Measurements from ENCODE around the gene SAP25.

Gene SAP25

GRCh38 chr7:100573691-100574361 lies at the start of gene SAP25:
Gene SAP25, minus strand, starts transcription at chr7:100573900. Its CDS starts 158 bp downstream, at chr7:100573742.
- no peak for DNase-seq

DNA sequence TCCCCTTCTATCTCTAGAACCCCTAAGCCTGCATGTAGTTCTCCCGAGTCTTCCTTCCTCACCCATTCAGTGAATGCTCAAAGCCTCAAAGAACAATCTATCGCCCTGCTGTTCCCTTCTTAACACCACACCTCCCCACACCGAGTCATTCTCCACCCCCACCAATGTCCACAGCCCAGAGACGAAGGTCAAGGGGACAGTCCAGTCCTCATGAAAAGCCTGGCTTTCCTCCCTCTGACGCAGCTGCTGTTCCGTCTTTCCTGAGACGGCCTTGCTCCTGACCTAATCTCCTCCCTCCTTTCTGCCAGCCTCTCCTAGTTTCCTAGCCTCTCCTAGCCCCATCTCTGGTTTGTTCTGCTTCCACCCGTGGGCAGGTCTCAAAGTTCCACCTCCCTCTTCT lies 47.9 kb upstream of the SAP25 start:
- DNase-seq, result no peak

DNA sequence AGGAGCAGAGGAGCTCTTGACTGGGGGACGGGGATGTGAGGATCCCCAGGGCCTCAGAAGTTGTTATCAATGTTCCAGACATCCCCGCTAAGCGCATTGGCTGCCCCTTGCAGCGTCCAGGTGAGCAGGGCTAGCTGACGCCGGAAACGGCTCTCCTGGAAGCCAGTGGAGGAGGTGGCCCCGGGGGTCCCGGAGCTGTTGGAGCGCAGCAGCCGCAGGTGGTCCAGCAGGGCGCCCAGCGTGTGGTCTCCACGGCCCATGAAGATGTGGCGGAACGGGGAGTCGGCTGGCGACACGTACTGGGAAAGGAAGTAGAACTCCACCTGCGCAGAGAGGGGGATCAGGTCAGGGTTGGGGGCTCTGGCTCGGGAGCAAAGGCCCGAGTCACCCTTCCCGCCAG lies 47.1 kb upstream of the SAP25 start:
- DNase-seq, result no peak

- DNase-seq, result no peak
These were observed 46.5 kb upstream of the SAP25 start for GRCh38 chr7:100620239-100620638.

DNA sequence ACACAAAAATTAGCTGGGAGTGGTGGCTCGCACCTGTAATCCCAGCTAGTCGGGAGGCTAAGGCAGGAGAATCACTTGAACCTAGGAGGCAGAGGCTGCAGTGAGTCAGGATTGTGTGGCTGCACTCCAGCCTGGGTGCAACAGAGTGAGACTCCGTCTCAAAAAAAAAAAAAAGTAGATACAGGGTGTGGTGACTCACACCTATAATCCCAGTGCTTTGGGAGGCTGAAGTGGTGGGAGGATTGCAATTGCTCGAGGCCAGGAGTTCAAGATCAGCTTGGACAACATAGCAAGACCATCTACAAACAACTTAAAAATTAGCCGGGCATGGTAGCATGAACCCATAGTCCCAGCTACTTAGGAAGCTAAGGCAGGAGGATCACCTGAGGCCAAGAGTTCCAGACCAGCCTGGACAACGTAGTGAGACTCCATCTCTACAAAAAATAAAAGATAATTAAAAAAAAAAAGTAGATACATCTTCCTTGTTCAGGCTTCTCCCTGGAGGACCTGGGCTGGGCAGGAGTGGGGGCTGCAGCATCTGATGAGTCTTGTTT lies 40.7 kb upstream of the SAP25 start:
- no peak for DNase-seq

- DNase-seq, result no peak
These were observed 39.9 kb upstream of the SAP25 start for GRCh38 chr7:100613412-100614175.

DNA sequence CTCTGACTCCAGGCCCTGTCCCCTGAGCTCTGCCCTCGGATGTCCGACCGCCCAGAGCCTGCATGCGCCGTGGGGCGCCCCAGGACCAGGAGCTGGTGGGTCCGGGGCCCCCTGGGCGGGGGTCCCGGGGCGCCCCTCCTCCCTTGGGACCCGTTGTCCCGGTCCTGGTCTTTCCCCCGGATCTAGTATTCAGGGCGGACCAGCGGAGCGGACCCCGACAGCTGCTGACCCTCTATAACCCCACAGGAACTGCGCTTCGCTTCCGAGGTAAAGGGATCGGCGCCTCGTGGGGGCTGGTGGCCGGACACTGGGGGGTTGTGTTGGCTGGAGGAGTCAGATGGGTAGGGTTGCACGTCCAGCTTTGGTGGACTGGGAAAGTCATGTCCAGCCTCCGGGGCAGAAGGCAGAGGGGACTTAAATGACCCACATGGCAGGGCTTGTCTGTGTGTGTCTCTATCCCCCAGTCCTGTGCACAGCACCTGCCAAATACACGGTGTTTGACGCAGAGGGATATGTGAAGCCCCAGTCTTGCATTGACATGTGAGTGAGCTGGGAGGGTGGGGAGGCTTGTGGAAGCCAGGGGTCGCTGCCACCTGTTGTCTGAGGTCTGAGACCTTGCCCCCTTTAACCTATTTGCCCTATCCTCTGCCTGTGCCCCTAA lies 39.2 kb upstream of the SAP25 start:
- DNase-seq, result no peak

DNA sequence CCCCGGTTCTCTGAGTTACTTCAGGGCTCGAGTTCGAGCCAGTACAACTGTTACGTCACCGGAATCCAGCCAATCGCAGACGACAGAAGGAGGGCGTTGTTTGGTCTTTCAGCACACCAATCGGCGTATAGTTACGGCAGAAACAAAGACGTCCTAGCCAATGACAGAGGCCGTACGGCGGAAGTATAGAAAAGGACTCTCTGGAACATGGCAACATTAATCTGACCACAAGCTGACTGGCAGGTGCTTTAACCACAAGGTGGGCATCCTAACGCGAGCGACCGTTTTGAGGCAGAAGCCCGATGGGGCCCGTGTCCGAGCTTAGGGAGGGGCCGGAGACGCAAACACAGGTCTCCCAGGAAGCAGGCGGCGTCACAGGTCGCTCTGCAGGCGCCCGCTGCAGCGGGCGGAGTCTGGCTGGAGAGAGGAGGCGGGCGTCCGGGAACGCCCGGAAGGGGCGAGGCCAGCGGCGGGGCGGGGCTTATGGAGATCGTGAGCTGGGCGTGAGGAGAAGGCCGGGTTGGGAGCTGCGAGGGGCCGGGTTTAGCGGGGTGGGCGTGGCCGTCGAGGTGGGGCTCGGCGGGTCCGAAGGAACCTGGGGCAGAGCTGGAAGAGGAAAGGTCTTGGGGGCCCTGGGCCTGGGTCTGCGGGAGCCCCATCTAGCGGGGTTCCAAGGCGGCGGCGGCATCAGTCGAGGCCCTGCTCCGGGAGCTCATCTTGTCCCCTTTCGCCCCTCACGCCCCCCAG lies 38.5 kb upstream of the SAP25 start, which contains the start of gene MOSPD3:
TSS of gene MOSPD3 (plus strand) at position 558 of the 747 bp plus-strand sequence. CDS start 252 bp downstream, outside the sequence.
- DNase-seq, result peak; percentile 93 to 95 (median 94)

DNA sequence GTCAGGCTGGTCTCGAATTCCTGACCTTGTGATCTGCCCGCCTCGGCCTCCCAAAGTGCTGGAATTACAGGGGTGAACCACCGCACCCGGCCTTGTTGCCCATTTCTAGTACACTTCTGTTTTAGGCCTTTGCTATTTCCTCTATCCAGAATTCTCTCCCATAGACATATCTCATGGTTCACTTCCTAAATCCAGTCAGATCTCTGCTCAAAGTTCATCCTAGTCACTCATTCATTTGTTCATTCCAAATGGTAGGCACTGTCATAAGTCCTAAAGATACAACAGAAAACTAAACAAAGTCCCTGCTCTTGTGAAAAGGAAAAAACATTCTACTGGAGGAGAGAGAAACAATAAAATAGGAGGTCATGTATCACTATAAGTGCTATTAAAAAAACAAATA lies 36.3 kb upstream of the SAP25 start:
- DNase-seq, result no peak

DNA sequence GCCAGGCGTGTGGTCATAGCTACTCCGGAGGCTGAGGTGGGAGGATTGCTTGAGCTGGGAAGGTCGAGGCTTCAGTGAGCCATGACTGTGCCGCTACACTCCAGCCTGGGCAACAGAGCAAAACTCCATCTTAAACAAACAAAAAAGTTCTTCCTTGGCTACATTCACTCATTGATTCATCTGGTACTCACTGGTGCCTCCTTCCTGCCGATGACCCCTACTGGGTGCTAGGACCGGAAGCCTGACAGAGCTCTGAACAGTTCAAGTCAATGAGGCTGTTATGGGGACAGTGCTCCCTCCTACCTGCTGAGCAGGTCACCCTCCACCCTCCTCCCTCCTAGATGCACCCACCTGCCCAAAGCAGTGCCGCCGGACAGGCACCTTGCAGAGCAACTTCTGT lies 33.4 kb upstream of the SAP25 start:
- no peak for DNase-seq

GRCh38 chr7:100606313-100606712 lies 32.6 kb upstream of the SAP25 start:
- no peak for DNase-seq

DNA sequence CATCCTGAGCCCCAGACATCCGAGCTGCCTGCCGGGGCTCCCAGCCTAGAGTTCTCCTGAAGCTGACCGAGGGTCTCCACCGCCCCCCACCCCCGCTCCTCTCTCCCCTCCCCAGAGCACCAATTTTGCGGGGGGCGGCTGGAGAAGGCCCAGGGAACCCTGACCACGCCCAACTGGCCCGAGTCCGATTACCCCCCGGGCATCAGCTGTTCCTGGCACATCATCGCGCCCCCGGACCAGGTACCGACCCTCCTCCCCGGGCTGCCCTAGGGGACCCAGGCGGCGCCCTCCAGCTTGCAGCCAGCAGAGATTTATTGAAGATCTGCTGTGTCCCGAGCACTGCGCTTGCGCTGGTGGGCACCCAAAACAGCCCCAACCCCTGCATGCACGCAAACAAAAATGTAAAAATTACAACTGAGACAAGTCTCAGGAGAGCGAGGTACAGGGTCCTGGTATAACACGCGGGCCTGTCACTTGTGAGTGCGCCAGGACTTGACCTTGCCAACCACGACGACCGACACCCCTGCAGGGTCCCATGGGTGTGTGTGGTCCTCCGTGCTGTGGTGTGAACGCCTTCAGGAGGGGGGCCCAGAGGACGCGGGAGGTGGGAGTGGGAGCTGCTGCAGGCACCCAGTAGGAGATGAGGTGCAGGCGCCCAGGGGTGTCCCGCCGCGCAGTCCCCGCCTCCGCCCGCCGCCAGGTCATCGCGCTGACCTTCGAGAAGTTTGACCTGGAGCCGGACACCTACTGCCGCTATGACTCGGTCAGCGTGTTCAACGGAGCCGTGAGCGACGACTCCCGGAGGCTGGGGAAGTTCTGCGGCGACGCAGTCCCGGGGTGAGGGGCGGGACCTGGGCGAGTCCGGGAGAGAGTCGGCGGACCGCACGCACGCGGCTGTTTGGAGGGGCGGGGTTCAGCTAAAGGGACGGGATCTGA lies 31.5 kb upstream of the SAP25 start:
- no peak for DNase-seq

DNA sequence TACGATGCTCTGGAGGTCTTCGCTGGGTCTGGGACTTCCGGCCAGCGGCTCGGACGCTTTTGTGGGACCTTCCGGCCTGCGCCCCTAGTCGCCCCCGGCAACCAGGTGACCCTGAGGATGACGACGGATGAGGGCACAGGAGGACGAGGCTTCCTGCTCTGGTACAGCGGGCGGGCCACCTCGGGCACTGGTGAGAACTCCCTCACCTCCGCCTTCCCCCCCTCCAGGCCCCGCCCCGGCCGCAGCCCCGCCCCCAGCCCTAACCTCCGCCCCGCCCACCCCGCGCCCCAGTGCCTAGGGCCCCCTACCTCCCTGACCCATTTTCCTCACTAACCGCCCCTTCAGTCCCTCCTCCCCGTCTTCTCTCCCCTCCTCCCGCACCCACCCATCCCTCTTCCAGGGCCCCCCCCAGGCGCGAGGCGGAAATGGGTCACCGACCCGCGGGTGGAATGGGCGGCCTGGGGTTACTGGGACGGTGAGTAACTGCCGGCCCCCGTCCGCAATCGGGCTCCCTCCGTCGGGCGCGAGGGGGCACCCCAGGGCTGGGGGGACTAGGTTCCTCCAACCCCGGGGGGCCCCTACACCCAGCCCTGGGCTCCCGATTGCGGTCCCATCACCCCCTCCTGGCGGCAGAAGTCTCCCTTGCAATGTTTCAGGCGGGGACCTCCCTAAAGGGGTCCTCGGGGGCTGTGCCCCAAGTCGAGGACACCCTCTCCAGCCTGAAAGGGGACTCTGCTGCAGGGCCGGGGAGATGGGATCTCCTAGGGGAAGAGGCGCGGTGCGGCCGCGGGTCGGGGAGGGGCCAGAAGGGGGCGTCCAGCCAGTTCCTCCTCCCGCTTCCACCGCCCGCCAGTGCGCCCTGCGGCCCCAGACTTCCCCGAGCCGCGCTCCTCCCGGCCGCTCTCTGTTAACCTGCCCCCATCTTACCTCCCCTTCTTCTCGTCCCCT lies 30.6 kb upstream of the SAP25 start:
- DNase-seq, result peak; percentile 57 to 70 (median 65)

DNA sequence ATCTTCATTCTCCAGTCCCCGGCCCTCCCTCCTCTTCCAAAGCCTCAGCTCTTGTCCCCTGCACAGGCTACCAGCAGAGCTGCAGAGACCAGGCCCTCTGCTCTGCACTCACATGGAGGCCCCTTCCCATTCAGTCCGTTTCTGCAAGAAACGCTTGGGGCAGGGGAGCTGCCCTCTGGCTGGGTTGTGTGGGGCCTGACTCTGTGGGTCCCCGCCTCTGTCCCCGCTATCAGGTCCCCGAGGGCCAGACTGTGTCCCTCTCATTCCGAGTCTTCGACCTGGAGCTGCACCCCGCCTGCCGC lies 30.0 kb upstream of the SAP25 start:
- no peak for DNase-seq

DNA sequence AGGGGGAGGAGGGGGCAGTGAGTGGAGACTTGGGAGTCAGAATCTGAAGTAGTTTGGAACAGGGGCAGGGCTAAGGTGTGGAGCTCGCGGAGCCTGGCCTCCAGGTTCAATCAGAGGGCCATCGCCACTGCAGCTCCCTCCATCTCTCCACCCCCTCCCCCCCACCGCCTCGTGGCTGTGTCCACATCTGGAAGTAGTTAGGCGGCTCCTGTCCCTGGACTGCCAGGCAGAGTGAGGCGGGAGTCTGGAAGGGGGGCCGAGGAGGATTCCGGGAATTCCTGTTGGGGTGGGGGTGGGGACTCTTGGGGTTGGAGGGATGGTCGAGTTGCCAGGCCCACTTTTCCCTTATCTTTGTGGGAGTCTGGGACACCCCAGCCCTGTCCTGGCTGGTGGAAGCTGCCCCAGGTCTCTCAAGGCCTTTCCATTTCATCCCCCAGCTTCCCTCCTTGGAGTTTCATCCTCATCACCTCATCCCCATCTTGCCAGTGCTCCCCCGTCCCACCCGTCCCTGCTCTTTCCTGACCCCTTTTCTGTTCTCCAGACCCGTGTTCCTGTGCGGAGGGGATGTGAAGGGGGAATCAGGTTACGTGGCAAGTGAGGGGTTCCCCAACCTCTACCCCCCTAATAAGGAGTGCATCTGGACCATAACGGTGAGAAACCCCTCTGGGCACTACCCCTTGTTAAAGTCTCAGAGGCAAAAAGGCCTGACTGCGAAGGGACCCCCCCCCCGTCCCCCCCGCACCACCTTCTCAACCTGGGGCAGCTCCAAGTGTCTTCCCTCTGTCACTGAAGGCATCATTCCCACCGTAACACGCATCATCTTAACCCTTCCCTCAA lies 29.4 kb upstream of the SAP25 start:
- DNase-seq, result no peak

- no peak for DNase-seq
These were observed 27.0 kb upstream of the SAP25 start for GRCh38 chr7:100600730-100601038.

DNA sequence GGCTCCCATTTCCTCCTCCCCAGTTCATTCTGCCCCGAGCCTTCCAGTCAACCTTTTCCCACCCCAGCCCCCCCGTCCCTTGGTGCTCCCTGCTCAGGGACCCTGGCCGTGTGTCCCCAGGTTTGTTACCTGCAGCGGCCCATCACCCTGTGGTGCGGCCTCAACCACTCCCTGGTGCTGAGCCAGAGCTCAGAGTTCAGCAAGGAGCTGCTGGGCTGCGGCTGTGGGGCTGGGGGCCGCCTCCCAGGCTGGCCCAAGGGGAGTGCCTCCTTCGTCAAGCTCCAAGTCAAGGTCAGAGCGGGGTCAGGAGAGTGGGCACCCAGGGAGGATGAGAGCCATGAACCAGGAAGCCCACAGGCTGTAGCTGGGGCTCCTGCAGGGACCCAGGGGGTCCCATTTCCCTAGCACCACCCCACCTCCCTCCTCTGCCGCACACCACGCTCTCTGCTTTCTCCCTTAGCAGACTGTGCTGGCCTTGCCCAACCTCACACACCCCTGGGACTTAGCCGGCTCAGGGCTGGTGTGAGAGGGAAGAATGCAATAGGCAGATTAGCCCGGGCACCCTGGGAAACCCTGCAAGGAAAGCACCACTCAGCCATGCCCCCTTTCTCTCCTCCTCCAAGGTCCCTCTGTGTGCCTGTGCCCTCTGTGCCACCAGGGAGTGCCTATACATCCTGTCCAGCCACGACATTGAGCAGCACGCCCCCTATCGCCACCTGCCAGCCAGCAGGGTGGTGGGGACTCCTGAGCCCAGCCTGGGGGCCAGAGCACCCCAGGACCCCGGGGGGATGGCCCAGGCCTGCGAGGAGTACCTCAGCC lies 26.4 kb upstream of the SAP25 start:
- DNase-seq, result no peak

DNA sequence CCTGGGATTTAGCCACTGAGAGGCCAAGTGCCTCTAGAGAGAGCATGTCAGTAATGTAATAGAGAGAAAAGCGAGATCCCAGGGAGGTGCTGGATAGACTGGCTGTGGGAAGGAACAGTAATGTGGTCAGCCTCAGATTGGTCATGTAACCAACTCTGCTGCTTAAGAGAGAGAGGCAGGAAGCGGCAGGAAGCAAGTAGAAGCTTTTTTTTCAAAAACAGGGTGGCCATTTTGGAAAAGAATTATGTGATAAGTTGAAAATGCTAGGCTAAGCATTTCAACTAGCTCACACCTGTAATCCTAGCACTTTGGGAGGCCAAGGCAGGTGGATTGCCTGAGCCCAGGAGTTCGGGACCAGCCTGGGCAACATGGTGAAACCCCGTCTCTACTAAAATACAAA lies 24.7 kb upstream of the SAP25 start:
- DNase-seq, result no peak

DNA sequence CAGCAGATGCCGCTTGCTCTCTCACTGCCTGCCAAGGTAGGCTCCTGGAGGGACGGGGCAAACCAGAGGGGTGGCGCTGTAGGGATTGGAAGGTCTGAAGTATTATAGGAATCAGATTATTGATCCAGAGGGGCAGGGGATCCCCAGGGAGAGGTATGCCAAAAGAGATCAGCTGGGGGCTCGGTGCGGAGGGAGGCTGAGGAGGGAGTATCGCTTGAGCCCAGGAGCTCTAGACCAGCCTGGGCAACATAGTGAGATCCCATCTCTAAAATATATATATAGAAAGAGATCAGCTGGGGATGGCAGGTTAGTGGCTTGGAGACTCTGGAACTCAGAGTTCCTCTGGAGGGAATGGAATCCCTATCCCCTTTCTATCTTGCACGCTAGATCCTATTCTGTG lies 21.5 kb upstream of the SAP25 start:
- DNase-seq, result no peak

Data from activated CD4-positive, CD25-positive, alpha-beta regulatory T cell (primary cell).